Left ventricle myocardium inferior (tissue), 1 donor: ENCODE results near the gene PCSK5. TPM values are rescaled to one million over a fixed set of nuclear protein-coding genes. Genes with fewer than 3 reads are reported as not detected.

Experiments used
- DNase-seq: peaks from one replicate; pipeline ENCODE4 v3.0.0-alpha.2; 2020
- H3K27ac ChIP-seq: fragments of 200-600 bp; replicated peaks from 2 replicates; pipeline ENCODE4 v1.8.0; 2021
- H3K27me3 ChIP-seq: fragments of 200-600 bp; 2 replicates; pipeline ENCODE4 v1.8.0; 2021; ENCODE audit warnings: low read depth
- H3K36me3 ChIP-seq: fragments of 200-600 bp; 2 replicates; pipeline ENCODE4 v1.8.0; 2021
- H3K4me1 ChIP-seq: fragments of 200-600 bp; 2 replicates; pipeline ENCODE4 v1.8.0; 2021
- H3K4me3 ChIP-seq: fragments of 200-600 bp; 2 replicates; pipeline ENCODE4 v1.8.0; 2021; ENCODE audit warnings: mild to moderate bottlenecking, moderate library complexity
- H3K9me3 ChIP-seq: fragments of 200-600 bp; replicated peaks from 2 replicates; pipeline ENCODE4 v1.8.0; 2021
- intact Hi-C: fragments of 100-400 bp; cut with micrococcal nuclease; formaldehyde crosslinking; loops from one replicate; pipeline ENCODE4 v1.11.0; 2022
- total RNA-seq: library from RNA; stranded (reverse); fragmentation: NEBNext Ultra II Directional; extraction: Animal tissue kit (Norgen Biotek cat#: 25700); gene quantifications from one replicate; pipeline ENCODE4 v1.2.1, GENCODE V29; 2021
- TF ChIP-seq, protein P1 (sequence below): fragments of 200-600 bp; IDR thresholded peaks from 2 replicates; pipeline ENCODE4 v1.8.0; 2021; ENCODE audit warnings: antibody characterized with exemption, mild to moderate bottlenecking, borderline replicate concordance
- donor health status: DM: no; HTN: yes; CAD: no; lungs with severe emphysema.

The PCSK5 gene
- total RNA-seq, 1 donor from 2014 or later: 5.6 TPM

DNA sequence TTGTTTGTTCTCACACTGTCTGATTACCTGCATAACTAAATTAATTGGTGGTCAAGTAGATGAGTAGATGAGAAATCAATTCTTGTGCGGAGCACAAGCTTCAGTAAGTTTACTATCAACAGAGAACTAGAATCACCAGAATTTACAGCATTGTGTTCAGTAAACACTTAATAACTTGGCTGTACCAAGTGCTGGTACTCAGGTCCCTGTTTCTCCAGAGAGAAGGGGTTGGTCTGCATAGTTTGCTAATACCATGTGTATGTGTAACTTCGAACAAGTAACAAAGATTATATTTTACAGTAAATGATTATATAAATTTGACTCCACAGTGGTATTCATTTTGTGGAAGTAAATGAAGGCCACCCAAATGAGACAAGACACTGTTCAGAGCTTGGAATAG is 146.3 kb downstream of the PCSK5 start:
- no peaks in the 10 kb centered on the region for H3K4me1 ChIP-seq
- H3K36me3 ChIP-seq: peaks cover 3% of the 10 kb centered on the region
- no peaks in the 10 kb centered on the region for H3K9me3 ChIP-seq
- intact Hi-C loops: no loop called here
- DNase-seq: no peak
- TF ChIP-seq, protein P1, sequence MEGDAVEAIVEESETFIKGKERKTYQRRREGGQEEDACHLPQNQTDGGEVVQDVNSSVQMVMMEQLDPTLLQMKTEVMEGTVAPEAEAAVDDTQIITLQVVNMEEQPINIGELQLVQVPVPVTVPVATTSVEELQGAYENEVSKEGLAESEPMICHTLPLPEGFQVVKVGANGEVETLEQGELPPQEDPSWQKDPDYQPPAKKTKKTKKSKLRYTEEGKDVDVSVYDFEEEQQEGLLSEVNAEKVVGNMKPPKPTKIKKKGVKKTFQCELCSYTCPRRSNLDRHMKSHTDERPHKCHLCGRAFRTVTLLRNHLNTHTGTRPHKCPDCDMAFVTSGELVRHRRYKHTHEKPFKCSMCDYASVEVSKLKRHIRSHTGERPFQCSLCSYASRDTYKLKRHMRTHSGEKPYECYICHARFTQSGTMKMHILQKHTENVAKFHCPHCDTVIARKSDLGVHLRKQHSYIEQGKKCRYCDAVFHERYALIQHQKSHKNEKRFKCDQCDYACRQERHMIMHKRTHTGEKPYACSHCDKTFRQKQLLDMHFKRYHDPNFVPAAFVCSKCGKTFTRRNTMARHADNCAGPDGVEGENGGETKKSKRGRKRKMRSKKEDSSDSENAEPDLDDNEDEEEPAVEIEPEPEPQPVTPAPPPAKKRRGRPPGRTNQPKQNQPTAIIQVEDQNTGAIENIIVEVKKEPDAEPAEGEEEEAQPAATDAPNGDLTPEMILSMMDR: no peak
- H3K4me3 ChIP-seq: no peak overlapping the region
- H3K27ac ChIP-seq: no peak overlapping the region
- no peaks in the 10 kb centered on the region for H3K27me3 ChIP-seq

- intact Hi-C loops: no loop called here
- Histone ChIP-seq H3K27me3 (no peaks in the 10 kb centered on the region), H3K4me3 (no peak overlapping the region), H3K9me3 (no peaks in the 10 kb centered on the region), H3K36me3 (peaks cover 3% of the 10 kb centered on the region), H3K4me1 (no peaks in the 10 kb centered on the region), H3K27ac (no peak overlapping the region)
- TF ChIP-seq, protein P1: no peak
- DNase-seq: no peak
Measured at GRCh38 chr9:76037587-76038225, 147.2 kb downstream of the PCSK5 start.

- no peak for DNase-seq
- Histone ChIP-seq H3K4me1 (no peaks in the 10 kb centered on the region), H3K9me3 (no peaks in the 10 kb centered on the region), H3K4me3 (no peak overlapping the region), H3K27me3 (no peaks in the 10 kb centered on the region), H3K36me3 (peaks cover 3% of the 10 kb centered on the region), H3K27ac (no peak overlapping the region)
- TF ChIP-seq, protein P1: no peak
- intact Hi-C loops: no loop called here
Measured at GRCh38 chr9:76038431-76038830, 148.0 kb downstream of the PCSK5 start.

DNA sequence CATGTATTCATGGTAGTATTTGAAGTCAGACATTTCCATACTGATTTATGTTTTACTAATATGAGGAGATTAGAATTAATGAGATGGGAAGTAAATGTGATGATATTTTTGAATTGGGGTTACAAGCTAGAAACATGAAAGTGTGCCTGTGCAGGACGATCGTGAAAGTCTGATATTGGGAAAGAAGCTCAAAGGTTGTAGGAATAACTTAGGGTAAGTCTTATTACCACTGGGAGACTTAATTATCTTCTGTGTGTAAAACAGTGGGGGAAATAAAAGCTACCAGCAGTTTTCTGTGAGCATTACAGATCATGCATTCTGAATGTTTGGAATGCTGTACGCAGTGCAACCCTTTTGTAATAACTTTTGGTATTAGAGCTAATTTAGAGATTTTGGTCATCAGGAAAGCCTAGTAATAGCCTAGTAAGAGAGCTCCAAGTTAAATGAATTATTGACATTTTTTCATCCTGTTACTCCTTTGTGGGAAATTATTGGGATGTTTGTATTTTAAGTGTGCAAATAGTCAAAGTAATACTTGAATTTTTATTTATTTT is 153.9 kb downstream of the PCSK5 start:
- H3K27ac ChIP-seq: no peak overlapping the region
- no peaks in the 10 kb centered on the region for H3K4me1 ChIP-seq
- DNase-seq: no peak
- TF ChIP-seq, protein P1: no peak
- no peak overlapping the region for H3K4me3 ChIP-seq
- H3K9me3 ChIP-seq: no peaks in the 10 kb centered on the region
- intact Hi-C loops: no loop called here
- no peaks in the 10 kb centered on the region for H3K36me3 ChIP-seq
- H3K27me3 ChIP-seq: no peaks in the 10 kb centered on the region

GRCh38 chr9:76045221-76045620 is 154.7 kb downstream of the PCSK5 start:
- H3K27ac ChIP-seq: no peak overlapping the region
- no peak overlapping the region for H3K4me3 ChIP-seq
- no peaks in the 10 kb centered on the region for H3K36me3 ChIP-seq
- H3K9me3 ChIP-seq: no peaks in the 10 kb centered on the region
- TF ChIP-seq, protein P1: no peak
- no peaks in the 10 kb centered on the region for H3K4me1 ChIP-seq
- H3K27me3 ChIP-seq: no peaks in the 10 kb centered on the region
- intact Hi-C loops: no loop called here
- DNase-seq: no peak
